GM23248 (cell line): Measurements from ENCODE around the gene ARCN1.

Experiments
- EZH2 ChIP-seq: fragments of 200-600 bp; sonication (generic); IDR thresholded peaks from 2 replicates; pipeline ENCODE4 v1.6.1; 2018; ENCODE audit warnings: antibody characterized with exemption, mild to moderate bottlenecking; ENCODE audit not compliant: insufficient read depth, poor library complexity, severe bottlenecking
- EZH2phosphoT487 ChIP-seq: fragments of 200-600 bp; sonication (generic); IDR thresholded peaks from 2 replicates; pipeline ENCODE4 v1.6.1; 2018; ENCODE audit warnings: antibody characterized with exemption, moderate library complexity, mild to moderate bottlenecking, low read depth; ENCODE audit not compliant: insufficient read depth

GRCh38 chr11:118597556-118597955, 25.3 kb downstream of the ARCN1 start:
- TF ChIP-seq EZH2phosphoT487: no peak
- no peak for TF ChIP-seq EZH2
